ENCODE results near the gene FOXP1. TPM values are rescaled to one million over a fixed set of nuclear protein-coding genes. Genes with fewer than 3 reads are reported as not detected.

The FOXP1 gene
- total RNA-seq, 2 experiments from 2014 or later = 178 TPM

DNA sequence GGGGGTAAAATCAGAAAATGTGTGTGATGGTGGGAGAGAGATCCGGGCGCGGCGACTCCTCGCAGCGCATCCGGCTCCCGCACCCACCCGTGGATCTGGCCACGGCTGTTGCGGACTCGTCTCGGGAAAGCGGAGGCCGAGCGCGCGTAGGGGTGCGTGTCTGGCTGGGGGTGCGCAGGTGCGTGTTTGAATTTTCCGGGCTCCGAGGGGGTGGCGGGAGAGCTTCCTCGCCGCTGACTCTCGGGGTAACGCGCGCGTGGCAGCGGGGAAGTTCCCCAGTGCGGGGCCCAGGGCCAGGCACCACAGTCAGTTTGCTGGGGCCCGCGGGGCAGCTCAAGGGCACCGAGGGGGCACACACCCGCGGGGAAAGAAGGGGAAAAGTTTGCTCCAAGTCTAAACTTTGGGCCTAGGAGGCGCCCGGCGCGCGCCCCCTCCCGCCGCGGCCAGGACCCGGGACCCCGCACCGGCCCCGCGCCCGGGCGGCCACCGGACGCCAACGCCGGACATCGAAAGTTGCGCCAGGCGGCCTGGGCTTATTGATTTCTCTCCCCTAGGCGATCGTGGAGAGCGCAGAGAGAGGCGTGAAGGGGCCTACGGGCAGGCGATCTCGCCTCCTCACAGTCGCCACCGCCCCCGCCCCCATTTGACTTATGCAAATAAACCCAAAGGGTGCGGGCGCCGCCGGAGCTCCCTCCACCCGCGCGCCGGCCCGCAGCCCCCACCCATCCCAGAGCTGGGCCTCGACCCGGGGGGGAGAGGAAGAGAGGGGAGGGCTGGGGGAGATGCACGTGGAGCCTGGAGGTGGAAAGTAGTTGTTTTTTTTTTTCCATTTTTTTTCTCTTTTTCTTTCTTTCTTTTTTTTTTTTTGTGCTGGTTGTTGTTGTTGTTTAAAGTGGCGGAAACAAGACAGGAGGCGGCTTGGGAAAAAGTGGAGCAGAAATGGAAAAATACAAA lies 639 bp downstream of the FOXP1 start:
- POLR2A ChIA-PET = interaction anchor here (0.5 to 2.9 kb wide), 32 partner anchors 9 to 859 kb away, joined by 3 to 21 read pairs (median 4); no protein-coding TSS in a partner anchor
- Mint-ChIP-seq H3K27me3 (no peaks in the 10 kb centered on the region), H3K9me3 (no peaks in the 10 kb centered on the region), H3K4me3 (peak overlapping the region; percentile 98), H3K4me1 (peaks cover 39% of the 10 kb centered on the region), H3K36me3 (no peaks in the 10 kb centered on the region), H3K27ac (peak overlapping the region; percentile 99)
- peak; percentile 71 for DNase-seq
- peak; percentile 40 for ATAC-seq (ENCODE audit: low read depth)

DNA sequence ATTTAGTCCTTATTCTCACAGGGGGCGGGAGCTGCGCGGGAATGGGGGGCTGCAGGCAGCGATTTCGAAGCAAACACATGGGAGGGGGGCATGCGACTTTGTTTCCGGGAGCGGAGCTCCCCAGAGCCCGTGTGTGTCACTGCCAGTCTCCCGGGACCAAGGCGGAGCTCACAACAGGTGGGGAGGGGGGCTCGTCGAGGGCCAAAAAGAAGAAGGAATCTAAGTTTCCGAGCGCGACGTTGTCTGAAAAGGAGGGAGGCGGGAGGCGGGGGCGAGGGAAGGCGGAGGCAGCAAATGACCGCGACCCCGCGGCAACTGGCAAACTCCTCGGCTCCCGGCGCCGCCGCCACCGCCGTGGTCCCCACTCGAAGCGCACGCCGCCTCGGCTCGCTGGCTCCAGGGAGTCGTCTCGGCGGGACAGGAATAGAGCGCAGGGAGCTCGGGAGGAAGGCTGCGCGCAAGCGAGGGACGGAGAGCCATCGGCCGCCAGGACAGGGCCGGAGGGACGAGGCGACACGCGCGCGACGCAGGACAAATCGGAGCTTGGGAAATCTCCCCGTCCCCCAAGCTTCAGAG lies 1.4 kb downstream of the FOXP1 start:
- peak; percentile 11 for ATAC-seq (ENCODE audit: low read depth)
- no peaks in the 10 kb centered on the region for H3K27me3 Mint-ChIP-seq

DNA sequence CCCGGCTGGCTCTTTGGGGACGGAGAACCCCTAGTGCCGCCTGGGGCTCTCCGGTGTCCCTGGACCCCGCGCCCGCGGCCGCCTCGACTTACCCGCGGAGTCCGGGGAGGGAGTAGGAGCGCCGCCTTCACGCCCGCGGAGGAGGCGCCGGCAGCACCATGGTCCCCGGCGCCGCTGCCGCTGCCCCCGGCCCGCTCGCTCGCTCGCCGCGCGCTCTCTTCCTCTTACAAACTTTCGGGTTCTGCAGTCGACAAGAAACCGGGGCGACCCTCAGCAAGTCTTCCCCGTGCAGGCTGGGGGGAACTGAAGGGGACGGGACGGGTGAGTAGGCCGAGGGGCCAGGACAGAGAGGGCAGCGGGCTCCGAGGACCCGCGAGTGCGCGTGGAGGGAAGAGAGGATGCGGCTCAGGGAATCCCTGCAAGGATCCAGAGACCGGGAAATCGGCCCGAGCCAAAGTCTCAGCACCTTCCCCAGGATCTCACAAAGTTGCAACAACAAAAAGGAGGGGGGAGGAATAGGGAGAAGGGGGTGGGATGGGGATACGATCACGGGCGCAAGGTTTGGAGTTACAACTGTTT lies 2.0 kb downstream of the FOXP1 start:
- POLR2A ChIA-PET = interaction anchor here (0.8 to 2.9 kb wide), 14 partner anchors 90 to 517 kb away, joined by 3 to 21 read pairs (median 4); no protein-coding TSS in a partner anchor
- H3K36me3 Mint-ChIP-seq = no peaks in the 10 kb centered on the region
- H3K4me1 Mint-ChIP-seq = peaks cover 43% of the 10 kb centered on the region
- DNase-seq = peak; percentile 70
- peak; percentile 19 for ATAC-seq (ENCODE audit: low read depth)
- peak overlapping the region; percentile 99 for H3K27ac Mint-ChIP-seq
- no peaks in the 10 kb centered on the region for H3K9me3 Mint-ChIP-seq
- peak overlapping the region; percentile 98 for H3K4me3 Mint-ChIP-seq
- no peaks in the 10 kb centered on the region for H3K27me3 Mint-ChIP-seq

More for the DNA sequence above, 1.4 kb downstream of the FOXP1 start:
- POLR2A ChIA-PET = interaction anchor here (0.5 to 2.9 kb wide), 26 partner anchors 8 to 860 kb away, joined by 3 to 21 read pairs (median 4); no protein-coding TSS in a partner anchor
- Mint-ChIP-seq H3K36me3 (no peaks in the 10 kb centered on the region), H3K9me3 (no peaks in the 10 kb centered on the region), H3K4me3 (peak overlapping the region; percentile 98), H3K27ac (peak overlapping the region; percentile 99), H3K4me1 (peaks cover 43% of the 10 kb centered on the region)
- peak; percentile 70 for DNase-seq

DNA sequence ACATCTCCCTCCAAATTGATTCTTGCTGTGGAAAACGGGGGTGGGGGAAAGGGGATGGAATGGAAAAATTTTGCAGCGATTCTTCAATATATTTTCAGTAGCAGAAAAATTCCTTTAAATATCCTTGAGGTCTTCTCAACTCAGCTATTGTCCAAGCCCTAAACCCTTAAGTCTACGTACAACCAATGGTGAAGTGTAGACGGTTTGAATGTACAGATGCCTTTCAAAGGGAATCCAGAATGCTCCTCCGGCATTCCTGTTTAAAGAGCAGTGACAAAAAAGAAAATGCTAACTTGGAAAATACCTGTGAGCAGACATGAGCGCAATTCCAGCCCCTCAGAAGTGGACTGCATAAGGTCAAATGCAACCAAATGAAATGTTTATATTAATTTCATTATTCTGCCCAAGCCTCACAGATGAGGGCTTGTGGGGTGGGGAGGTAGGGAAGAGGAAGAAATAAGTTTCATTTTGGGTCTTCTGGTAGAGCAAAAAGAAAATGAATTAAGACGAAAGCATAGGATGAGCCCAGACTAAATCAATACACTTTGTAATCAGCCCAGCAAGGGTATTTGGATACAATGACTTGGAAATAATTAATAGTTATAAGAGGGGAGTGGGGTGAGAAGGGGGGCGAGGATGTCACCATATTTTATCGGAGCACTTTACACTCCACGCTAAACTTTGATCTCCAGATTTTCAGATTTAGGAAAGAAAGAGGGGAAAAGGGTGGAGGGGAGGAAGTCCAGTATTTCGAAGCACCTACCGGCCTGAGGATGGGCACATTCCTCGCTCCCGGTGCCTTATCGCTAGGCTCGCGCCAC lies 2.7 kb downstream of the FOXP1 start:
- no peak for DNase-seq

DNA sequence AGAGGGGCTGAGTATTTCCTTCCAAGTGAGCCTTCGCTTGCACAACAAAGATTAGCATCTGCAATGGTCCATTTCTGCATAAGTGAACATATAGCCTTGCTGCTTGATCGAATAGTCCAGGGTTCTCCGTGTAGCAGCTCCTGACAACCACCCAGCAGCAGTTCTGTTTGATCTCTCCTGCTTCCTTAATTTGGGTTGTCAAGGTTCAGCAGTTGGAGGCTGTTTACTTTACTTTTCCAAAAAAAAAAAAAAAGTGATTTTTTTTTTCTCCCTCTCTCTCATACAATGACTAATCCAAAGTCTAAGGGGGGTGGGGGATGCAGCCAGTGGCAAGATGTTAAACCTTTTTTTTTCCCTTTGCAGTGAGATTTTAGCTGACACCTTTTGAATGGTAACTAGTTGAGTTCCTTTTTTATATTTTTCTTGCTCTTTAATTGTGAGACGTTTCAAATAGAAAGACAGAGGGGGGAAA lies 3.6 kb downstream of the FOXP1 start:
- ATAC-seq (ENCODE audit: low read depth) (no peak), DNase-seq (no peak)
- Mint-ChIP-seq H3K4me3 (peak overlapping the region; percentile 98), H3K9me3 (no peaks in the 10 kb centered on the region), H3K27ac (peak overlapping the region; percentile 60), H3K4me1 (peaks cover 34% of the 10 kb centered on the region), H3K27me3 (no peaks in the 10 kb centered on the region), H3K36me3 (peaks cover 9% of the 10 kb centered on the region)
- POLR2A ChIA-PET = interaction anchor here (0.7 to 0.9 kb wide), 2 partner anchors 128 to 515 kb away, joined by 3 read pairs; no protein-coding TSS in a partner anchor

More for the DNA sequence above, 2.7 kb downstream of the FOXP1 start:
- POLR2A ChIA-PET = interaction anchor here (0.9 kb wide), 1 partner anchor 129 kb away, joined by 3 read pairs; no protein-coding TSS in a partner anchor
- Mint-ChIP-seq H3K27me3 (no peaks in the 10 kb centered on the region), H3K9me3 (no peaks in the 10 kb centered on the region), H3K4me3 (peak overlapping the region; percentile 98), H3K27ac (peak overlapping the region; percentile 92), H3K4me1 (peaks cover 41% of the 10 kb centered on the region), H3K36me3 (peaks cover 2% of the 10 kb centered on the region)
- ATAC-seq (ENCODE audit: low read depth) = no peak

DNA sequence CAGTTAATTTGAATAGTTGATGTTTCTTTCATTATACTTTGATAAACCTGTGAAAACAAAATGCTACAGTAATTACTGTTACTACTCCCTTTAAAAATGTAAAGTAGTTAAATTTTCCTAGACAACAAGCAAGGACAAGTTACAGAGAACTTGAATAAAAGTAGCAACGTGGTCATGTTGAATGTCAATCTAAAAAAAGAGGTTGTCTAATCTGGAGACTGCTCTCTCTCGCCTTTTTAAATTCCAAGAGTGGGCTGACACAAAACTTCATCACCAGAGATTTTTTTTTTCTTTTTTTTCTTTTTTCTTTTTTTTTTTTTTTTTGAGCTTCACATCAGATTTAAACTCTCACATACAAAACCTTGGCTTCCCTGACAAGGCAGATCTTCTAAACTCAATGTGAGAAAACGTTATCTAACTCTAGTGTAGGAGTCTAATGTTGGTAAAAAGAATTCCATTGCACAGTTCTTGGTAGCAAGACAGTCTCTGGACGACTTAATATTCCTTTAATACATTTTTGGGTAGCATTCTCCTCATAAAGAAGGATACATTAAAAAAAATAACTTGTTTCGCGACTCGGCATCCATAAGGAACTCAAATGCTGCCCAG lies 4.1 kb downstream of the FOXP1 start:
- ATAC-seq (ENCODE audit: low read depth) = no peak
- Mint-ChIP-seq H3K27me3 (no peaks in the 10 kb centered on the region), H3K36me3 (peaks cover 10% of the 10 kb centered on the region), H3K4me1 (peaks cover 31% of the 10 kb centered on the region), H3K4me3 (peak overlapping the region; percentile 98), H3K9me3 (no peaks in the 10 kb centered on the region), H3K27ac (no peak overlapping the region)
- POLR2A ChIA-PET = interaction anchor here (0.7 kb wide), 1 partner anchor 514 kb away, joined by 3 read pairs; no protein-coding TSS in a partner anchor
- no peak for DNase-seq

DNA sequence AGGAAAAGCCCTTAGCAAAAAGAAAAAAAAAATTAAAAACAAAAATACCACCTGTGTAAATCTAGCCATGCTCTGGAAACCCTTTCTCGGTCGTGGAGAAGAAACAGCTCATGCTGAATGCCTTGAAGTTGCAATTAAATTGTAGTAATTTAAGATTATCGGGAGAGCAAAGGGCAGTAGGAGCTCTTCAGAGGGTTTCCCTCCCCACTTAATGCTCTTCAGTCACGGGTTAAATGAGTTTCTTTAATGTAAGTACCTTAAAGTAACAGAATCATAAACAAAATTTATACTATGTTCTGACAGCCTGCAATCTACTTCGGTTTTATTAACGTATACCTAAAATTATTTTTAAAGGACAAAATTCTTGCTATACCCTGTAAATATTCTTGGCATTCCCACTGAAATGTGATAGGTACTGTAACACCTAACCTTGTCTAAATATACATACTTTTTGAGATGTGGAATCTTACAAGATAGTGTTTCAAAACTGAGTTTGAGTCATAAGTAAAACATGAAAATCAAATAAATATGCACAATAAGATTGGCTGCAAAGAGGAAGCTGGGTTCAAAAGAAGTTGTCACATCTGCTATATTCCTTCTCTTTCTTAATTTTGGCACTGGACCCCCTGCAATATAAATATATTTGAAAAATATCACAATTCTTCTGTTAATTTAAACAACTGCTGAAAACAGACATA lies 5.3 kb downstream of the FOXP1 start:
- ATAC-seq (ENCODE audit: low read depth) = no peak
- Mint-ChIP-seq H3K4me1 (peaks cover 31% of the 10 kb centered on the region), H3K9me3 (no peaks in the 10 kb centered on the region), H3K36me3 (peaks cover 12% of the 10 kb centered on the region), H3K27ac (no peak overlapping the region), H3K4me3 (no peak overlapping the region), H3K27me3 (no peaks in the 10 kb centered on the region)
- DNase-seq = no peak
- POLR2A ChIA-PET = no interaction called here

DNA sequence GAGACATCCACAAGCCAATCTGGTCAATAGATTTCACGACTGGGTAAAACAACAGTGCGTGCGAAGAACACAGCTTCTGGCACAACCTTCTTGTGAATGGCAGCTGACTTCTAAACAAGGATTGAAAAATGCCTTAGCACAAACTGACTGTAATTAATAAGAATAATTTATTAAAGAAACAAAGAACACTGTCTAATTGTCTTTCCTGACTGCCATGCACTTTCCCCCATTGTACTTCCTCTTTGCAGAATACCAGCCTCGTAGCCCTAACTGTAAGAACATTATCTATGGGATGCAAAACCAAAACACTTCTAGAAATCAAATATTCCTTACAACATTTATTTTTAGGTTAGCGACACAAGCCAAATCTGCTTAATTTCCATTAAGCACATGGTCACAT lies 6.5 kb downstream of the FOXP1 start:
- Mint-ChIP-seq H3K4me3 (no peak overlapping the region), H3K27ac (no peak overlapping the region), H3K4me1 (peaks cover 31% of the 10 kb centered on the region), H3K27me3 (no peaks in the 10 kb centered on the region), H3K36me3 (peaks cover 12% of the 10 kb centered on the region), H3K9me3 (no peaks in the 10 kb centered on the region)
- POLR2A ChIA-PET = no interaction called here
- DNase-seq = no peak
- no peak for ATAC-seq (ENCODE audit: low read depth)

DNA sequence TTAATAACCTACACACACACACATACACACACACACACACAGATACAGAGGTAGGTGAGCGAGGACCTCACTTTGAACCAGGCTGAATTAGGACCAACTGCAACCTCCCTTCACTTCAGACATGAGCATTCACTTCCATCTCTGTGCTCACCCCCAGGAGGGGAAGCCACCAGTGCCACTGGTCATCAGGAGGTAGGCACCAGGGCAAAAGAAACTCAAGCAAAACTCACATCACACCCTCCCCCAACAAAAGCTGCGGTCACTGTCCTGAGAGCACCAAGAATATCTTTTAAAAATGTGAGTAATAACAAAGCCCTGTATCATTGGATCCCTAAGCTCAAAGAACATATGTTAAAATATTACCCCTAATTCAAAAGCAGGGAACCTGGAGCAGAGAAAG lies 8.1 kb downstream of the FOXP1 start:
- H3K4me1 Mint-ChIP-seq = peaks cover 24% of the 10 kb centered on the region
- H3K27ac Mint-ChIP-seq = no peak overlapping the region
- H3K36me3 Mint-ChIP-seq = peaks cover 18% of the 10 kb centered on the region
- POLR2A ChIA-PET = no interaction called here
- DNase-seq = no peak
- H3K27me3 Mint-ChIP-seq = no peaks in the 10 kb centered on the region
- H3K4me3 Mint-ChIP-seq = no peak overlapping the region
- no peak for ATAC-seq (ENCODE audit: low read depth)
- no peaks in the 10 kb centered on the region for H3K9me3 Mint-ChIP-seq

DNA sequence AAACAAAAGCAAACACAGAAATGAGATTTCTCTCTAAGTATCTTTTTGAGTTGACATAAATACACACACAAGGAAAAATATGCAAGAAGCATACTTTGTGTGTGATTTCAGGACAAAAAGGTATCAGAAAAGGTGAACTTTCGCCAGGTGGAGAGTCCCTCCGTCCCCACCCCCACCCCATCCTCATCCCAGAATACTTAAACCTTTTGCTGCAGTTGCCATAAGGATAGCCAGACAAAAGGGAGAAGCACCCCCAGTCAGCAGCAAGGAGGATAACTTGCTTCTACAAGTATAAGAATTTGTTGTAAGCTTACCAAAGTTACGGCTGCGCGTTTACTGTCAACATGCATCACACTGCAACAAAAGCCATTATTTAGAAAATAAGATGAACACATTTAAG lies 10.3 kb downstream of the FOXP1 start:
- no peak overlapping the region for H3K4me3 Mint-ChIP-seq
- H3K27me3 Mint-ChIP-seq = no peaks in the 10 kb centered on the region
- no peak overlapping the region for H3K27ac Mint-ChIP-seq
- ATAC-seq (ENCODE audit: low read depth) (no peak), DNase-seq (no peak)
- no peaks in the 10 kb centered on the region for H3K9me3 Mint-ChIP-seq
- H3K4me1 Mint-ChIP-seq = peaks cover 9% of the 10 kb centered on the region
- POLR2A ChIA-PET = interaction anchor here (0.6 kb wide), 1 partner anchor 252 kb away, joined by 5 read pairs; no protein-coding TSS in a partner anchor
- H3K36me3 Mint-ChIP-seq = peaks cover 21% of the 10 kb centered on the region

DNA sequence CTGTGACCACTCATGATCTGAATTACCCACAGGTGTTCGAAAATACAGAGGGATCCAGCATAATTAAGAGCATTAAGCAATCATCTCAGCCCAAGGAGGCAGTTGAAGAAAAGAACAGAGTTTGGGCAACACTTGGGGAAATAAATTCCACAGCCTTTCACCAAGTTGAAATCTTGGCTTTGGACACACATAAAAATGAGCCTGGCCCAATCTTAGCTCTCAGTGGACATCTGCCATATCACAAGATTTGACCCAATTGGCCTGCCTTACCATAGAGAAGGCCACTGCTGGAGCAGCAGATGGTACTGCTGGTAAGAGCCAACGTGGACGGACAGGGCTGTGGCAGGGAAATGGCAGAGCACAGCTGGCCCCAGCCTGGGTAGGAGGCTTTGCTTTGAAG lies 13.0 kb downstream of the FOXP1 start:
- H3K9me3 Mint-ChIP-seq = no peaks in the 10 kb centered on the region
- DNase-seq (no peak), ATAC-seq (ENCODE audit: low read depth) (no peak)
- POLR2A ChIA-PET = interaction anchor here (0.7 kb wide), 1 partner anchor 470 kb away, joined by 3 read pairs; no protein-coding TSS in a partner anchor
- H3K27me3 Mint-ChIP-seq = no peaks in the 10 kb centered on the region
- no peak overlapping the region for H3K27ac Mint-ChIP-seq
- H3K36me3 Mint-ChIP-seq = peaks cover 32% of the 10 kb centered on the region
- H3K4me3 Mint-ChIP-seq = no peak overlapping the region
- peaks cover 8% of the 10 kb centered on the region for H3K4me1 Mint-ChIP-seq
